ENCODE data around the gene IKZF2. TPM values are rescaled to one million over a fixed set of nuclear protein-coding genes. Genes with fewer than 3 reads are reported as not detected.

Gene IKZF2
- total RNA-seq, 4 donors from 2014 or later: 2.6 to 14.5 (median 4.2) TPM

DNA sequence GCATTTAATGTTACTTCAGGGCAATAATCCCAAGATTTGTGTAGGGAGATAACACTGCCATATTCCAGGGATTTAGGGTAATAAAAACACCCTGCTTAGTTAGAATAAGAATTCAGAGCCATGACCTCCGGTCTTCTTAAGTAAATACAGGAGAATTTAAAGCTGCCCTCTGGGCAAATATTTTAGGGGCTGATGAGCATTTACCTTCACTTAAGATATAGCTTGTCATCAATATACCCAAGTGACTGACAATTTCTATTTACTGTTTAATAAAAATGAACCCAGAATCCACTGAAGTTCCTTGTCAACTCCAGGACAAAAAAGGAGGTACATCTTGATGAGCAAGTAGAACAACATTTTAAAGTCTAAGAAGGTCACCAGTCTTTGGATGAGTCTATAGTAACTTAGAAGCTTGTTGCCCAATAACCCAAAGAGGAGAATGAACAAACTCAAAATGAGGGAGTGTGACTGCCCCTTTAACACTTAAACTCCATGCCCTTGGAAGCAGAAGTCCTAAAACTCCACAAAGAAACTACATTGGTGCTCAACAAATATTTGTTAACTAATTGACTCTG is 24.3 kb upstream of the IKZF2 start:
- DNase-seq: no peak
- TF ChIP-seq POLR2A (IDR thresholded peaks at IDR 0.05): no peak
- TF ChIP-seq, protein P1, sequence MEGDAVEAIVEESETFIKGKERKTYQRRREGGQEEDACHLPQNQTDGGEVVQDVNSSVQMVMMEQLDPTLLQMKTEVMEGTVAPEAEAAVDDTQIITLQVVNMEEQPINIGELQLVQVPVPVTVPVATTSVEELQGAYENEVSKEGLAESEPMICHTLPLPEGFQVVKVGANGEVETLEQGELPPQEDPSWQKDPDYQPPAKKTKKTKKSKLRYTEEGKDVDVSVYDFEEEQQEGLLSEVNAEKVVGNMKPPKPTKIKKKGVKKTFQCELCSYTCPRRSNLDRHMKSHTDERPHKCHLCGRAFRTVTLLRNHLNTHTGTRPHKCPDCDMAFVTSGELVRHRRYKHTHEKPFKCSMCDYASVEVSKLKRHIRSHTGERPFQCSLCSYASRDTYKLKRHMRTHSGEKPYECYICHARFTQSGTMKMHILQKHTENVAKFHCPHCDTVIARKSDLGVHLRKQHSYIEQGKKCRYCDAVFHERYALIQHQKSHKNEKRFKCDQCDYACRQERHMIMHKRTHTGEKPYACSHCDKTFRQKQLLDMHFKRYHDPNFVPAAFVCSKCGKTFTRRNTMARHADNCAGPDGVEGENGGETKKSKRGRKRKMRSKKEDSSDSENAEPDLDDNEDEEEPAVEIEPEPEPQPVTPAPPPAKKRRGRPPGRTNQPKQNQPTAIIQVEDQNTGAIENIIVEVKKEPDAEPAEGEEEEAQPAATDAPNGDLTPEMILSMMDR (IDR thresholded peaks at IDR 0.05): no peak
- H3K27ac ChIP-seq: no peak overlapping the region
- intact Hi-C loops (cut with DNase I; ENCODE audit: low total_unique reads): no loop called here
- H3K27me3 ChIP-seq: no peaks in the 10 kb centered on the region
- no peaks in the 10 kb centered on the region for H3K36me3 ChIP-seq
- no peak overlapping the region for H3K4me3 ChIP-seq
- no peaks in the 10 kb centered on the region for H3K9me3 ChIP-seq
- no peaks in the 10 kb centered on the region for H3K4me1 ChIP-seq

DNA sequence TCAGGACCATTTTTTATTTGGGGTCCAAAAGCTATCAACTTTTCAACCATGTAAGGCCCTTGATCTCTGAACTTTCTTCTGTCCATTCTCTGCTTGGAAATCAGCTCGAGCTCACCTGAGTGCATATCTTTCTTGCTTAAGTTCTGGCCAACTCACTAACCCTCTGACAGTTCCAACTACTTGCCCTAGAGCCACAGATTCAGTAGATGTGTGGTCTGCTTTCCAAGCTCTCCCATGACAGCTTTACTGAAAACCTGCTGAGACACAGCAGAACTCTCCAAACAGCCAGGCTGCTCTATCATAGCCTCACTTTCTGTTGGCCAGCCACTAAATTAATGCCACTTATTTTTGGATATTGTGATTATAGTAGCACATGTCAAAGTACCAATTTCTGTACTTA is 21.2 kb upstream of the IKZF2 start:
- H3K27me3 ChIP-seq: no peaks in the 10 kb centered on the region
- H3K36me3 ChIP-seq: no peaks in the 10 kb centered on the region
- H3K9me3 ChIP-seq: no peaks in the 10 kb centered on the region
- H3K27ac ChIP-seq: no peak overlapping the region
- intact Hi-C loops (cut with DNase I; ENCODE audit: low total_unique reads): no loop called here
- no peak overlapping the region for H3K4me3 ChIP-seq
- DNase-seq: no peak
- TF ChIP-seq POLR2A (IDR thresholded peaks at IDR 0.05): no peak
- TF ChIP-seq, protein P1 (IDR thresholded peaks at IDR 0.05): no peak
- H3K4me1 ChIP-seq: no peaks in the 10 kb centered on the region

DNA sequence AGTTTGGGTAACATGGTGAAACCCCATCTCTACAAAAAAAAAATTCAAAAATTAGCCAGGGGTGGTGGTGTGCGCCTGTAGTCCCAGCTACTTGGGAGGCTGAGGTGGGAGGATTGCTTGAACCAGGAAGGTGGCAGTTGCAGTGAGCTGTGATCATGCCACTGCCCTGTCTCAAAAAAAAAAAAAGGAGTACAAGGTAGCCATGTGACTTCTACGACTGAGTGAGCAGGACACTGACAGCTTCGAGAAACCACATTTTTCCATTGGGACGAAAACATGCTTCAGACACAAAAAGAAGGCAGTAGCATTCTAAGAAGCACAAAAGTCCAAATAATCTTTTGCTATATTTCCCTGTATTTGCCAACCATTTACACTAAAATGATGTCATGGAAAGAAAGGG is 19.7 kb upstream of the IKZF2 start:
- H3K9me3 ChIP-seq: no peaks in the 10 kb centered on the region
- no peak for DNase-seq
- no peaks in the 10 kb centered on the region for H3K27me3 ChIP-seq
- no peaks in the 10 kb centered on the region for H3K4me1 ChIP-seq
- intact Hi-C loops (cut with DNase I; ENCODE audit: low total_unique reads): no loop called here
- H3K27ac ChIP-seq: no peak overlapping the region
- H3K36me3 ChIP-seq: no peaks in the 10 kb centered on the region
- H3K4me3 ChIP-seq: no peak overlapping the region
- TF ChIP-seq, protein P1 (IDR thresholded peaks at IDR 0.05): no peak
- TF ChIP-seq POLR2A (IDR thresholded peaks at IDR 0.05): no peak

DNA sequence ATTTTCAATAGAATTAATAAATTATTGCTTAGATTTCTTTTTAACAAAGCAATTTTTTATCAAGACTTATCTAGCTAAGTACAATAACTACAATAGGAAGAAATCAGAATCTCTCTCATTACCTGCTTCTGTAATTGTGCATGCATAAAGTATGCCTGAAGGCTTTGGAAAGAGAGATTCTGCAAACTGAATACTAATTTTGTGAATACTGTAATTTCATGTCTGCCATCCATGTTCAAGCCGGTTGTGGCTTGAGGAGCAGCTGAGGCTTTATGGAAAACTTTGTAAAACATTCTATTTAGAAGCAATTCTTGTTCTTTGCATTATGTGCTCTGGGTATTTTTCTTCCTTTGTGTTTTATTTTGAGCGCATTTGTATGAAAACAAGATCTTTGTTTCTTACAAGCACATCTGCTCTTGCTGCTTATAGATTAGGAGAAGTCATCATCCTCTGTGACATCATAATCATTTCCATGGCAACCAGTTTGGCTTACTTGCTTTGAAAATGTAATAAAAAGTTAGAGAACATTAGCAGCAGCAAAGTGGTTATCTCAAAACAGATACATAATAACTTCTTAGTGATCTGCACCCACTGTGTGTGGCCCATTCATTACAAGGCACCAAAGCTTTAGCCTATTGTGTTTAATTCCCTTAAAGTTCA is 16.0 kb upstream of the IKZF2 start:
- H3K27me3 ChIP-seq: no peaks in the 10 kb centered on the region
- no peak for DNase-seq
- no peaks in the 10 kb centered on the region for H3K9me3 ChIP-seq
- no peaks in the 10 kb centered on the region for H3K36me3 ChIP-seq
- no peaks in the 10 kb centered on the region for H3K4me1 ChIP-seq
- no peak overlapping the region for H3K4me3 ChIP-seq
- no peak overlapping the region for H3K27ac ChIP-seq
- TF ChIP-seq, protein P1 (IDR thresholded peaks at IDR 0.05): no peak
- no peak for TF ChIP-seq POLR2A (IDR thresholded peaks at IDR 0.05)
- intact Hi-C loops (cut with DNase I; ENCODE audit: low total_unique reads): no loop called here

DNA sequence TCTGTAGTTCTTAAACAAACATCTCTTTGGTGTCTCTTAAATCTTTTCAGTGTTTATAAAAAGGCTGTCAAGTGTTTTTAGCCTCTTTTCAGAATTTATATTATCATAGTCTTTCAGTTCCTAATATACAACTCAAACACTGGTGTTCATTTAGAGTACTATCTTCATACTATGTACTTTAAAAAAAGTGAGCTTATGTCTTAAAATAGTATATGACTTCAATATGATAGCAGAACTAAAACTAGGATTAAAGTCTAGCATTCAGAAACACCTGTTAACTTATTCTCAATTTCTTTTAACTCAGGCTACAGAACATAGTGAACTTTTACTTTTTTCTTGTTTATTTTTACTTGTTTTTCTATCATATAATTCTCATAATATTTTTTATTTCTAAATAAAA is 14.7 kb upstream of the IKZF2 start:
- Histone ChIP-seq H3K27ac (no peak overlapping the region), H3K9me3 (no peaks in the 10 kb centered on the region), H3K27me3 (no peaks in the 10 kb centered on the region), H3K4me3 (no peak overlapping the region), H3K36me3 (no peaks in the 10 kb centered on the region), H3K4me1 (no peaks in the 10 kb centered on the region)
- DNase-seq: no peak
- TF ChIP-seq, protein P1 (IDR thresholded peaks at IDR 0.05): no peak
- TF ChIP-seq POLR2A (IDR thresholded peaks at IDR 0.05): no peak
- intact Hi-C loops (cut with DNase I; ENCODE audit: low total_unique reads): no loop called here

All from uterus (tissue), 4 donors.